OCI-LY1 (cell line): ENCODE measurements around the gene LONRF2.

Source experiments
- H2AFZ ChIP-seq: fragments of 200-600 bp; sonication (generic), shearing (Covaris generic); 2 replicates; pipeline ENCODE4 v1.6.0; 2014; ENCODE audit warnings: antibody characterized with exemption, mild to moderate bottlenecking, low read length
- H3F3A ChIP-seq: fragments of 200-600 bp; sonication (generic), shearing (Covaris generic); 2 replicates; pipeline ENCODE4 v1.6.0; 2014; ENCODE audit warnings: mild to moderate bottlenecking, antibody characterized with exemption, low read length, moderate library complexity; ENCODE audit not compliant: insufficient read depth
- H3K27ac ChIP-seq: fragments of 200-600 bp; sonication (generic); 2 replicates; pipeline ENCODE4 v1.5.1; 2014; ENCODE audit warnings: low read length, mixed run types, mild to moderate bottlenecking, low read depth; ENCODE audit not compliant: poor library complexity, severe bottlenecking
- H3K27me3 ChIP-seq: fragments of 200-600 bp; sonication (generic); 2 replicates; pipeline ENCODE4 v1.6.0; 2014; ENCODE audit warnings: antibody characterized with exemption, mild to moderate bottlenecking, low read length, moderate library complexity; ENCODE audit not compliant: insufficient read depth
- H3K36me3 ChIP-seq: fragments of 200-600 bp; sonication (generic); 2 replicates; pipeline ENCODE4 v1.6.1; 2014; ENCODE audit warnings: mild to moderate bottlenecking, antibody characterized with exemption, low read length, moderate library complexity, mixed read lengths; ENCODE audit not compliant: insufficient read depth
- H3K4me1 ChIP-seq: fragments of 200-600 bp; sonication (generic); 2 replicates; pipeline ENCODE4 v1.5.1; 2014; ENCODE audit warnings: mild to moderate bottlenecking, low read length, moderate library complexity; ENCODE audit not compliant: insufficient read depth, severe bottlenecking
- H3K4me2 ChIP-seq: fragments of 200-600 bp; sonication (generic), shearing (Covaris generic); 2 replicates; pipeline ENCODE4 v1.6.1; 2014; ENCODE audit warnings: low read length
- H3K4me3 ChIP-seq: fragments of 200-600 bp; sonication (generic); 2 replicates; pipeline ENCODE4 v1.5.1; 2014; ENCODE audit warnings: low read length, low read depth, mild to moderate bottlenecking, mixed read lengths; ENCODE audit not compliant: poor library complexity, severe bottlenecking
- H3K79me2 ChIP-seq: fragments of 200-600 bp; shearing (Covaris generic); 2 replicates; pipeline ENCODE4 v1.6.1; 2016; ENCODE audit warnings: mixed run types, low read length, mixed read lengths; ENCODE audit not compliant: insufficient read depth
- H3K9ac ChIP-seq: fragments of 200-600 bp; sonication (generic), shearing (Covaris generic); 2 replicates; pipeline ENCODE4 v1.6.1; 2014; ENCODE audit warnings: mild to moderate bottlenecking, low read length, mixed read lengths
- H3K9me2 ChIP-seq: fragments of 200-600 bp; sonication (generic), shearing (Covaris generic); 2 replicates; pipeline ENCODE4 v1.6.1; 2014; ENCODE audit warnings: low read depth, mild to moderate bottlenecking, low read length, mixed read lengths
- H3K9me3 ChIP-seq: fragments of 200-600 bp; shearing (Covaris generic); 2 replicates; pipeline ENCODE4 v1.6.1; 2014; ENCODE audit warnings: low read length, mixed read lengths
- H4K20me1 ChIP-seq: fragments of 200-600 bp; sonication (generic), shearing (Covaris generic); 2 replicates; pipeline ENCODE4 v1.6.0; 2016; ENCODE audit warnings: mild to moderate bottlenecking, low read length; ENCODE audit not compliant: insufficient read depth
- CTCF ChIP-seq: fragments of 200-600 bp; sonication (generic), shearing (Covaris generic); IDR thresholded peaks from 2 replicates; pipeline ENCODE4 v1.5.1; 2017; ENCODE audit warnings: mild to moderate bottlenecking, antibody characterized with exemption, low read length, moderate library complexity, mixed read lengths
- EZH2 ChIP-seq: fragments of 200-600 bp; sonication (generic), shearing (Covaris generic); IDR thresholded peaks from 2 replicates; pipeline ENCODE4 v1.8.0; 2017; ENCODE audit warnings: borderline replicate concordance, mixed run types, mild to moderate bottlenecking, antibody characterized with exemption, low read length, moderate library complexity, mixed read lengths

The LONRF2 gene

GRCh38 chr2:100279586-100280534, 42.4 kb downstream of the LONRF2 start:
- H3K36me3 ChIP-seq, result no peaks in the 10 kb centered on the region
- H3K9me3 ChIP-seq, result no peaks in the 10 kb centered on the region
- no peaks in the 10 kb centered on the region for H3K9me2 ChIP-seq
- no peaks in the 10 kb centered on the region for H3F3A ChIP-seq
- H2AFZ ChIP-seq, result no peak overlapping the region
- H3K4me2 ChIP-seq, result no peak overlapping the region
- H3K4me3 ChIP-seq, result no peak overlapping the region
- no peak overlapping the region for H3K27ac ChIP-seq
- peaks cover 8% of the 10 kb centered on the region; the same call in 1 of the 2 replicates for H3K27me3 ChIP-seq
- H3K4me1 ChIP-seq, result no peaks in the 10 kb centered on the region
- TF ChIP-seq CTCF (no peak), EZH2 (no peak)
- no peaks in the 10 kb centered on the region for H3K79me2 ChIP-seq
- H3K9ac ChIP-seq, result no peak overlapping the region
- no peaks in the 10 kb centered on the region for H4K20me1 ChIP-seq

- Histone ChIP-seq H3K9ac (no peak overlapping the region), H3K4me2 (no peak overlapping the region), H3K36me3 (no peaks in the 10 kb centered on the region), H3K79me2 (no peaks in the 10 kb centered on the region), H3K27ac (no peak overlapping the region), H3K4me3 (no peak overlapping the region), H3K4me1 (no peaks in the 10 kb centered on the region), H4K20me1 (no peaks in the 10 kb centered on the region), H3K9me2 (no peaks in the 10 kb centered on the region), H2AFZ (no peak overlapping the region), H3K9me3 (no peaks in the 10 kb centered on the region), H3K27me3 (peaks cover 8% of the 10 kb centered on the region; the same call in 1 of the 2 replicates), H3F3A (no peaks in the 10 kb centered on the region)
- TF ChIP-seq EZH2, result no peak
- TF ChIP-seq CTCF, result no peak
These were observed 43.3 kb downstream of the LONRF2 start for GRCh38 chr2:100278986-100279385.

GRCh38 chr2:100278501-100278900, 43.8 kb downstream of the LONRF2 start:
- Histone ChIP-seq H3K9ac (no peak overlapping the region), H3K4me1 (no peaks in the 10 kb centered on the region), H3K9me2 (no peaks in the 10 kb centered on the region), H3K9me3 (no peaks in the 10 kb centered on the region), H3F3A (no peaks in the 10 kb centered on the region), H3K79me2 (no peaks in the 10 kb centered on the region), H3K27me3 (0 out of 2 replicates have a peak, but pooled peaks cover 5% of the 10 kb centered on the region), H3K4me3 (no peak overlapping the region), H4K20me1 (no peaks in the 10 kb centered on the region), H3K4me2 (no peak overlapping the region), H2AFZ (no peak overlapping the region), H3K27ac (no peak overlapping the region), H3K36me3 (no peaks in the 10 kb centered on the region)
- TF ChIP-seq EZH2 (no peak), CTCF (no peak)
